GM19351 (cell line): Measurements from ENCODE around the gene NEBL.

Experiments
- ATAC-seq: cut with Tn5 transposase; IDR thresholded peaks from one replicate; pipeline ENCODE4 v1.9.1; 2021; ENCODE audit warnings: mild to moderate bottlenecking, moderate library complexity; ENCODE audit not compliant: unreplicated experiment

The NEBL gene

DNA sequence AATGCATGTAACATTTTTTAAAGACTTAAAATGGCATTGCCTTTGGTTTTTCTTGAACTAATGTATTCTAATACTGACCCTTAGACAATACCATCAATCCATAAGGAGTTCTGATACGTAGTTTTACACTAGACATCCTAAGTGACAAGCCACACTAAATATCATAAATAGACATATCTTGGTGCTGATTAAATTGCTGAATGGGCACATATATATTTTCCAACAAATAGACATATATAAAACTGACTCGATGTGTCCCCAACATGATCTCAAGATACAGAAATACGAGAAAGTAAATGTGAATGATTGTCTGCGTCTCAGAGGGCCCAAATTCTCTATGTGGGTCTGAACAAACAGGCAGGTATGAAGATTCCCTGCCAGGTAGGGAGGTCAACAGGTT lies 99.8 kb downstream of the NEBL start:
- ATAC-seq, result no peak

DNA sequence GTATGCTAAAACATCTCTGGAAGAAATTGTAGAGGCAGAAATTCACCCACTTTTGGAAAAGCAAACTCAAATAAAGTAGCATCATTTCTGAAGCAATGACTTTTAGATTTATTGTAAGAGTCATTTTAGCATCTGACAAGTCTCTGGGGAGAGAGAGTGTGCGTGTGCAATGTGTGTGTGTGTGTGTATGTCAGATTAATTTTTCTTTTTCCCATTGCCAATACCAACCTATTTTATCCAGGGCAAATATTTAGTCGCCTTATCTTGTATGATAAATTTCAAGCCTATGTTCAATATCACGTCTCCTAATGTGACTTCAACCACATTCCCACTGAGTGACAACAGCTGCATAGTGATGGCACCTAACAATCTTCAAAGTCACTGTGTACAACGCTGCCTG lies 101.7 kb downstream of the NEBL start:
- no peak for ATAC-seq

DNA sequence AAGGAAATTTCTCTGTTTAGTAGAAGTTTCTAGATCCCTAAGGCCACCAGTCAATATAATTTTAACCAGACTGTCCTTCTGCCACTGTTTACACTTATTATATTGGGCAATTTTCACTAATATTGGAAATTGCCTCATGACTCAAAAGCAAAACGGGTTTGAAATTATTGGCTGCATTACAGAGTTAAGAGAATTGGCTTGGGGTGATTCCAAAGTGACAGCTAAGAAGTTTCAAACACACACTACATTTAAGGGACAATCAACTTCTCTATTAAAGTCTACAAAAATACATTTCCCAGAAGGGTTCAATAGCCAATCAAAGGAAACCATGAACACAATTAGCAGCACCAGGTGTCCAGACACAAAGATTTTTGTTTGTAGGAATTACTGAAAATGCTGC lies 111.9 kb downstream of the NEBL start:
- no peak for ATAC-seq

DNA sequence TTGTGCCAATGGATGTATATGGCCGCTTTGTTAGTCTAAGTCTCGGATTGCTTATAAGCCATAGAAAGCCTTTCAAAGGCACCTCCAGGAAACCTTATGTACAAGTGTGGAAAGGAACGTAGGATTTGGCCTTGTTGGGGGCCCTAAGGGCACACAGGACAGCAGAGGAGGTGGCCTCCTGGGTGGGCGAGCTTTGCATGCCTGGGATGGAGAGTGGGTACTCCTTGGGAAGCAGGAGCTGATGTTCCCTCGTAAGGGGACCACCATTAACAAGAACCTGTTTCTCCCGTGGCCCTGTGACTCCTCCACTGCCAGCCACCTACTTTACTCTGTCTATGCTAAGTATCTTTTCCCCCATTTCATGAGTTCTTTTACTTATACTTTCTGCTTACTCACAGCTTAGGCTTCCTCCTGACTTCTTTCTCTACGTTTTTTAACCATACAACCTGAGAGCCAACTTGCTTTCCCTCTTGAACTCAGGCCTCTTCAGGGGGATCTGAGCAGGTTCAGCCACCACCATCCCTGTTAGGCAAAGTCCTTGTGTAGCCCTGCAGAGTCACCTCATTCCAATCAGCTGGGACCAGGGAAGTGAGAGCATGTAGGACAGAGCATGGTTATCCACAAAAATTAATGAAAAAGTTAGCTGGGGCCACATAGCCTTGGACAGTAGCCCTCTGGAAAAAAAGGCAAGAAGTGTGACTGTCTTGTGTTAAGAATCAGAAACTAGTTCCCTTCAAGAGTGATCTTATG lies 118.9 kb downstream of the NEBL start:
- ATAC-seq, result no peak

DNA sequence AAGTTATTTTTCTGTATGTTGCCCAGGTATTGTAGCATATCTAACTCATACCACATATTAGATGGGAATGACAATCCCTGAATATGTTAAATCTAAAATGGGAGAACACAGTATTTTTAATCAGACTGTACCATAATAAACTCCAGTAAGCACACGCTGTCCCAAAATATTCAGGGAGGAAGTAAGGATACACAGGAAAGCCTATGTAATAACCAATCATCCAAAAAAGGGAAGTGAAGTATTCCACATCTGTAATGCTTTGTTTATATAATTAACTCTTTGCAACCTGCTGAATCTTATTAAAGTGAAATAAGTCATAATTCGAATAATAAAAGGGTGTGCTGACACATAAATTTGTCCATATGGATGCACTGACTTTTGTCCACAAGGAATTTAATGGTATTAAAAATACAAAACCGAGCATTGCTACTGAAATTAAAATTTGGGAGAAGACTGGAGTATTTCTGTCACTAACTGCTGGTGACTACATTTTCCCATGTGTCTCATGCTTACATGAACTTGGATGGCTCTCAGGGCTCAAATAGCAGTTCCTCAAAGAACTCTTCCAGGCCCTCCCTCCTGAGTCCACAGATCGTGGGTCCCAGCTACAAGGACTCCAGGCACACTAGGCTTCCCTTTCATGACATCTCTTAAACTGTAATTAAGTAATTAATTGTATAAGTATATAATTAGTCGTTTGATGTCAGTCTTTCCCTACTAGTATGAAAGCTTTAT lies 120.6 kb downstream of the NEBL start:
- no peak for ATAC-seq

DNA sequence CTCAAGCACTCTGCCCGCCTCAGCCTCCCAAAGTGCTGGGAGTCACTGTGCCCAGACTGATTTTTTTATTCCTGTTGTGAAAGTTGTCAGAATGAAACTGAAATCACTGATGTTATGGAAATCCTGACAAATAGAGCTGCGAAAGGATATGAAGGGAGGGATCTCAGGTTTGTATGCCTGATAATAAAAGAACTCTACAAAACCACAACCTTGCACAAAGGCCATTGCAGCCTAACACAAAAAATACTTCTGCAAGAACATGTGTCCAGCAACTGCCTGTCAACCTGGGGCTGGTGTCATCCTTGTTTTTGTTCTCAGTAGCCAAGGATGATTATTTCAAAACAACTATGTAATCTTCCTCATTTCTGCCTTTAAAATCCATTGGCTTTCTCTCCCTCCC lies 126.1 kb downstream of the NEBL start:
- ATAC-seq, result no peak

DNA sequence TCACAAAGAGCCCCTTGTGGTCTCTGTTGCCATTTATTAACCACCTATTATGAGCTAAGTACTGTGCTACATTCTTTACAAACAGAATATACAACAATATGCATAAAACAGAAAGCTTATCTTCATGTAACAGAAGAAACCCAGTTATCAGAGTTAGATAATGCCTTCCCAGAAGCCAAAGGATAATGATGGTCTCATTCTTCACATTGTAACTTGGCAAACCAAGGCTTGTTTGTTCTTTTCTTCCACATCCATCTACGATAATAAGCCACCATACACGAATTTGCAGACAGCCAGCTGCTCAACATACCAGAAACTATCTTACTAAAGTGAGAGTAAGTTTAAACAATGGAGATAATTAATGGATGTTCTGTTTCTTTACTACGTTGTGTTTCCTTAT lies 127.6 kb downstream of the NEBL start:
- no peak for ATAC-seq

DNA sequence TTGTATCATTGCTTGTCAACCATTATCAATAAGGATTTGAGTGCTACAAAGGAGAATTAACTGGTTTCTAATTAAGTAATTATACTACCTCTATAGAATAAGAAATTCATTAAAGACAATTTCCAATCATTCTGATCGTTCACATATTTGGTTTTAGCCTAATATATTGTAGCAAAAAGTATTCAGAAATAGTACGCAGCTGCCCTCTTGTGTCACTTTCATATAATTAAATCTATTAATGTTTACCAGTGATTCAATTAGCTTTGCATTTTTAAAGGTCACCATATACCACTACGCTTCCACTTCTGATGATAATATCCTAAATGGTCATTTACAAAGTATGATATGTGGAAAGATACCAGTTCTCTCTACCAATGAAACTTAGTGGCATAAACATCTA lies 128.3 kb downstream of the NEBL start:
- ATAC-seq, result no peak

DNA sequence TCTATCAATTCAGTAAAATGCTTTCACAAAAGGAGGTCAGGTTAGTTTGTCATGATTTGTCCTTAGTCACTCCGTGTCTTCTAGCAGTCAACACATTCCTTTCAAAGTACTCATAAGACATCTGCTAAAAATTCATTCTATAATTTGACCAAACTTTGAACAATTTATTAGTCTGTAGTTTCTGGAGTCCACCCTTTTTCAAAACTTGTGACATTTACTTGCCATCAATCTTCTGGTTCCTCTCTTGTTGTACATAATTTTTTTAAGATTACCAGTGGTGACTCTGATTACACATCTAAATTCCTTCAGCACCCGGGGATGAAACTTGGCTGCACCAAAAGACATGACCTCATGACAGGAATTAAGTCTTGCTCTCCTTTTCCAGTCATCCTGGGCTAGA lies 130.1 kb downstream of the NEBL start:
- no peak for ATAC-seq

DNA sequence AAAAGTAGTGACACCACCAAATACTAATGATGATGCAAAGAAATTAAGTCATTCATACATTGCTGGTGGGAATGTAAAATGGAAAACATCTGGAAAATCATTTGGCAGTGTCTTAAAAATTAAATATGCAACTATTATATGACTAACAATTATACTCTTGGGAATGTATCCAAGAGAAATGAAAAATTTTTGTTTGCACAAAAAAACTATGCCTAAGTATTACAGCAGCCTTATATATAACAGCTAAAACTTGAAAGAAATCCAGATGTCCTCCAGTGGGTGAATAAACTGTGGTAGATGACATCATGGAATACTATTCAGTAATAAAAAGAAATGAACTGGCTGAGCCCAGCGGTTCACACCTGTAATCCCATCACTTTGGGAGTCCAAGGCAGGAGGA lies 132.0 kb downstream of the NEBL start:
- ATAC-seq, result no peak

DNA sequence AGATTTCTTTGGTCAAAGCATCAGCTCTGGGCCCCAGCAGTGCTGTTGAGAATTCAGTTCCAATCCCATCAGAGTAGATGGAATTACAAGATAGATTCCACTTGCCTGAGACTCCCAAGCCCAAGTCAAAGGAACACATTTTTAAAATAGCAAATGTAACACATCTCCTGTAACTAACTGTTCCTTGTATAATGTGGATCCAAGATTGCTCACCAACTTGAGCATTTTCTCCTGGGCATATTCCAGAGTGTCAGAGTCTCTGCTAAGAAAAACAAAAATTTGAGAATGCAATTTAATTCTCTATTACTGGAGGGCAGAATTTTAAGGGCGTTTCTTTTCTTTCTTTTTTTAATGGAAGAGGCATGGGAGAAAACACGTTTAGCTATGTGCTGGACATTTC lies 136.7 kb downstream of the NEBL start:
- no peak for ATAC-seq

DNA sequence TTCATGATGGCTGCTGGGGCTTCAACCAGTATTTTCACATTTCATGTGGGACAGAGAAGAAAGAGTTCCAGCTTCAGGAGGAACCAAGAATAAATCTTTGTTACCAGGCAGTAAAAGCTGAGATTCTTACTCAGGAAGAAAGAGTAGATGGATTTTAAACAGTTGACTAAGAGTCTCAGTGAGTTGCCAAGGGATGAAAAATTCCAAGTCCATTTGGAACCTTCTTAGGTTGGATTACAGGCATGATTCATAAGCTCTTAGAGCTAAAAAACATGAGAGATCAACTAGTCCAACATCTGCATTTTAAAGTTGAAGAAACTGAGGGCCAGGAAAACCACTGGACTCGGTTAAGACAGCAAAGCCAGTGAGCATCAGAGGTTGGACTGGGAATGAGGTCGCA lies 148.6 kb downstream of the NEBL start:
- ATAC-seq, result no peak

DNA sequence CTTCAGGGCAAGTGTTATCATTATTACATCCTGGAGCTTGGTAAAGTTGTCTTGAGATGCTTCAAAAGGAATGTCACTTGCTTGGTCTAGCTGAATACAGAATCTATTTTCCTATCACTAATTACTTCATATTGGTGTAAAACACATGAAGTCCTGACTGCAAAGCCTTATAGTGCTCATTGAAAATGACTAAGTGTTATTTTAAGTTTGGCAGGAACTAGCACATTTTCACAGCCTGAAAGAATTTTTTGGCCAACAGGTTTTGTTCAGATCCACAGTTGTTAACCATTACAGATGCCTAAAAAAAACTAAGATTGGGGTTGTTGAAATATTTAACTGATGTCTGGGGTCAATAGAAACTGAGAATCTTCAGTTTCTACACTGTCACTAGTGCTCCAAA lies 149.3 kb downstream of the NEBL start:
- ATAC-seq, result no peak

DNA sequence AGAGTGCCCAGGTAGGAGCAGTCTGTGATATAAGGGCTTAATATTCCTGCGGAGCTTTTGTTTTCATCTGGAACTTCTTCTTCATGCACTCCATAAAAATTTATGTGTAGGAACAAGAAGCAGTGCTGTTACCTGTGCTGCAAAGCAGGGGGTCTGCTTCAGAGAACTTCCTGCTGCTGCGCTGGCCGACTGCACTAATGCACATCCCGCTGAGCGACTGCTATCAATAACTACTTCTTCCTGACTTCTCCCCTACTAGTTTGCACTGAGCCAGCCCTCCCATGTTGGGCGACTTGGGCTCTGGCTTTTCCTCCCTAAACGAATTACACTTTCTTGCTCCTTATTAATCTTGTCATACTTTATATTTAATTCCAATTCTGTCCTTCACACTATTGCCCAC lies 150.3 kb downstream of the NEBL start:
- ATAC-seq, result no peak

DNA sequence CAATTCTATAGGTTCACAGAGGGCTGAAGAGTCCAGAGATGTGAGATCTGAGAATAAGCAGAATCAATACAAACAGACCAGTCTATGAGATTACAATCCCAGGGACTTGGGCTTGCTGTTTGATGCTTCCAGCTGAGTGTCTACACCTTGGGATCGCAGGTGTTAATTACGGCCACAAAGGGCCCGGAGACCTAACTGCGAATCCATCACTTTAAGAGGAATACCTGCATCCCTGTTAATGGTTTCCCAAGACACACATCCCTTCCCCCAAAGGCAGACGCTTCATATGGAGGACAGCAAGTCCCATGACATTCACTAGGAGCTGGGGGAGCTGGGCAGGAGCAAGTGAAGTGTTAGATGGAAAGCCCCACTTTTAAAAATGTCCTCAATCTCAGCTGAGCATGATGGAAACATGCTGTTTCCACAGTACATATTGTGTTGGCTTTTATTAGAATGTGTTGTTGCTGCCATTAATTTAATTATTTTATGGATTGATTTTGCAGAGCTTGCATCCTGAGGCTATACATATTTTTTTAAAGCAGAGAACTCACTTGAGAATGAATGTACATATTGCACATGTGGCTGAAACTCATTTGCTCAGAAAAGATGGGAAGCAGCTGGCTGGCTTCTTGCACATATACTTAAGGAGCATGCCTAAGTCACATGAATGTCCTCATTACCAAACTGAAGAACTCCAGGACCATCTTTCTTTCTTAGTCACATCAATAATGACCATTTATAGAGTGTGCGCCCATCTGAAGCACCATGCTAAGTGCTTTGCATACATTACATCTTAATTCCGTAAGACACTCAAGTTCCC lies 151.3 kb downstream of the NEBL start:
- ATAC-seq, result no peak

DNA sequence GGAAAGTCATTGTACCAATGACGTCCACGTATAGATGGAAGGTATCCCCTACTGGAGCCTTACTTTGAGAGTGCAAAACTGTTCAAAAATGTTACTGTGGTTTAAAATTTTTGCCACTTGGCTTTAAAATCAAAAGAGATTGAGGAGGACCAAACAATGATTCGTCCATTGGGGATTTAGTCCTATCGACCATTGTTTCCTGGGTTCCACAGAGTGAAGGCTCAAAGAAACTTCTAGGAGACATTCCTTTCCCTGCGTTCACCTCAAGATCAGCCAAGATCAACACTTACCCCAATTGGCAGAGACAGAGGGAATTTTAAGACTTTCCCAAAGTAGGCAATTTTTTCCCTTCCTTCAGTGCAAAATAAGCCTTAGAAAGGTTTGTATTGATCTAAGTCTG lies 152.3 kb downstream of the NEBL start:
- ATAC-seq, result no peak

DNA sequence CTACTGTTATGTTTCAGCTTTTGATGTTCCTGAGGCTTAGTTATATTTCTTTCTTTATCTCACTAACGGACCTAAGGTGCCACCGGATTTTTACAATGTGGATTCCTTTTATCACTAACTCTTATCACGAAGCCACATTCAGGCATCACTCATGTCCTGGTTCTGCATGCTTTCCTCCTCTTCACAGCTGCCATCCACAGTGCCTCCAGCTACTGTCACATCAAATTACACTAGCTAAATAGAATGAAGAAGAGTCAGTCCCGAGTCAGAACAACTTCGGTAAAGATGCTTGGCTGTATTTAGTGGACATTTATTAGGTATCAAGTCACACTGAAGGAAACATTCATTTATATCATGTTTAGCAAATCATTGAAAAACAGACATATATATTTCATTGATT lies 153.2 kb downstream of the NEBL start:
- ATAC-seq, result no peak

DNA sequence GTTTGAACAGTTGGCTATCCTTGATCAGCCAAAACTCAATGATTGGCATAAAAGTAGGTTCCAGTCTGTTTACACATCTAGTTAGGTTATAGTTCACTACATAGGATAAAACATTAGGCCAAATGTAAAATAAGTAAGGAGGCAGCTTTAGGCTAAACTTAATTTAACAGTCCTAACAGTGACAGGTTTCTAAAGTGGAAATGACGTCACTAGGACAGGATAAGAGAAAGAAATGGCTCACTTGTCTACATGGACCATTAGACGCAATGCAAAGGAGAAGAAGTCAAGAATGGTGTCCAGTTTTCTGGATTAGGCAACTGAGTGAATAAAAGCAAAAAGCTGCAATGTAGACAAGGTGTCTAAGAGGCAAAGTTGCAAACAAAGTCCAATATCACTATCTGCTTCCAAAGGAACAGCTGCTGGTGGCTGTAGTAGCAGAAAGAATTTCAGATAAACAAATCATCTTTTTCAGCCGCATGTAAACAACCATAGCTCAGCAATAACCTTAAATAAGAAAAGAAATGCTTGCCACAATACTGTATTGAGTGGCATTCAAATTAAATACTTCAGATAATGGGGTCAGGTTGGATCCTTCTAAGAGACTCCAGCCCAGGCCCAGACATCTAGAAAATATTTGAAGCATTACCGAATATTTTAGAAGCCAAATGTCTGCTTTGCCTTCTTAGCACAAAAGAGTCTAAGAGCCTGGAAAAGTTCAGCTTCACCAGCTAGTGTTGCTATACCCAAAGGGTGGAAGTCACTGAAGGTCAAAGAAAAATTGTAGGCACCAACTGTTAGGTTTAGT lies 154.2 kb downstream of the NEBL start:
- ATAC-seq, result no peak

DNA sequence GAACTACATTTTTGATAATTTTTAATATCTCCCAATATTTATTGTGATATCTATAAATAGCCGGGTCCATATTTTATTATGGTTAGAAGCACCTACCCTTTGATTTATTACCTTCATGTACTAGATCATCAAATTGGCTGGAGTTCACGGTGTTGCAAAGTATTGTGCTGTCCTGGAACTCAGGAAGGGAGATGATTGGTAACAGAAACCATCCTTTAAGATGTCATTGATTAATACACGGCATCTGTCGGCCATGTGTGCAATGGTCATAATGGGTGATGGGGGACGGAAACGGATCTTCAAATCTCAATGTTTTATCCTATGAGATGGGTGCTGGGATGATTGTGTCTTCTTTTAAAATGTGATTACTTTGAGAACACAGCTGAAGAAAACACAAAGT lies 157.0 kb downstream of the NEBL start:
- no peak for ATAC-seq

DNA sequence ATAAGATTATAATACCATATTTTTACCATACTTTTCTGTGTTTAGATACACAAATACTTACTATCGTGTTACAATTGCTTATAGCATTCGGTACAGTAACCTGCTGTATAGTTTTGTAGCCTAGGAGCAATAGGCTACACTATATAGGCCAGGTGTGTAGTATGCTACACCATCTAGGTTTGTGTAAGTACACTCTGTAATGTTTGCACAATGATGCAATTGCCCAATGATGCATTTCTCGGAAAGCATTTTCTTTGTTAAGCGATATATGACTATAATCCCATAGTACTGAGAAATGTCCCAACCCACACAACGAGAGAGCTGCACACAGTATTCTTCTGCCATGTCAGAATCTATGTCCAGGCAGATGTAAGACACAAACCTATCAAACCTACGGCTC lies 160.0 kb downstream of the NEBL start:
- no peak for ATAC-seq
